GM21360 (cell line): Measurements from ENCODE around the gene PLA2G4C.

ENCODE experiments used
- ATAC-seq: cut with Tn5 transposase; IDR thresholded peaks from one replicate; pipeline ENCODE4 v1.9.1; 2021; ENCODE audit warnings: mild to moderate bottlenecking, moderate library complexity; ENCODE audit not compliant: unreplicated experiment

PLA2G4C gene

DNA sequence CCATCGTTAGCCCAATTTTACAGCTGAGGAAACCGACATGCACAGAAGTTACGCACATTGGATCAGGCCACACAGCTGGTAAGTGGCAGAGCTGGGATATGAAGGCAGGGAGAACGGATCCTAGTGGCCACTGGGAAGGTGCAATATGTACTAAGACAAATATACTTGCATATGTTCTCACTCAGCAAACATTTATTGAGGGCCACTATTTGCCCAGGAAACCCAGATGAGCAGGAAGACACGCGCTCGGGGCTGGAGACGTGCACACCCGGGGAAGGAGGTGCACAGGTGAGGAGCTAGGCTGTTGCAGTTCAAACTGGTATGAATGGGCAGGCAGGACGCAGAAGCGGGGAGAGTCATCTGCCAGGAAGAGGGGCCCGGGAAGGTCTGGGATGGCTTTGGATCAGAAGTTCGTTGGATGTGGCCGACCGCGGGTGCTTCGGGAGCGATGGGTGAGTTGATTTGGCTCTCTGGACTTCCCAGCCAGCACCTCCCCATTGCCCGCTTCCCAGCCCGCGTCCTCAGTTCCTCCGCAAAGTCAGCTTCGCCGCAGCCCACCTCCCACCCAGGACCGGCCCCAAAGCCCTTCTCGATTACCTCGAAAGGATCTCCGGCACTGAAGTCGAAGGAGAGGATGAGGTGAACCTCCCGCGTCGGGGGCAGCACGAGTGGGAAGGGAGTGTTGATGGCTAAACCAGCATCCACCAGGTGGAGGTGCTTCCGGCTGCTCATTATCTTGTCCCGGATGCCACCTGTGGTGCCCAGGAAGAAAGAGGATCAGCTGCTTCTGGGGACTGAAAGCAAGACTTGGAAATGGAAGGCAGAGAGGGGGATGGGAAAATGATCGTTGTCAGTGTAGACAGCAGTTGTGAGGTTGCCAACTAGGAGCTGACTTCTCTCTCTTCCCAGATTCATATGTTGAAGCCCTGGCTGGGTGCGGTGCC, 48.9 kb downstream of the PLA2G4C start:
- no peak for ATAC-seq

DNA sequence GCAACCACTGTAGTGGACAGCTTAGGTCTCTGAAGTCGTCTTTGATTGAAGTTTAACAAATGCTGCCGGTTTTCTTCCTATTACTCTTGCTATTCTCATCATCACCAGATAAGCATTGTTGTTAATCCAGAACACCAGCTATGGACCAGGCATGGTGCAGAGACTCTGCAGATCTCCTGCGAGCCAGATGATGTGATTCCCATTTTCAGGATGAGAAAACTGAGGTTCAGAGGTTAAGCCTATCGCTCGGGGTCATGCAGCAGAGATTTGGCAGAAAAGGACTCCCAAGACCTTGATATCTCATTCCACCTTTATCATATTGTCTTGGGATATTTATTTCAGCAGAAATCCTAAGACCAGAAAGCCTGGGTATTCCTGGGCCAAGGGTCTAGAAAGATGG, 50.2 kb downstream of the PLA2G4C start:
- no peak for ATAC-seq

DNA sequence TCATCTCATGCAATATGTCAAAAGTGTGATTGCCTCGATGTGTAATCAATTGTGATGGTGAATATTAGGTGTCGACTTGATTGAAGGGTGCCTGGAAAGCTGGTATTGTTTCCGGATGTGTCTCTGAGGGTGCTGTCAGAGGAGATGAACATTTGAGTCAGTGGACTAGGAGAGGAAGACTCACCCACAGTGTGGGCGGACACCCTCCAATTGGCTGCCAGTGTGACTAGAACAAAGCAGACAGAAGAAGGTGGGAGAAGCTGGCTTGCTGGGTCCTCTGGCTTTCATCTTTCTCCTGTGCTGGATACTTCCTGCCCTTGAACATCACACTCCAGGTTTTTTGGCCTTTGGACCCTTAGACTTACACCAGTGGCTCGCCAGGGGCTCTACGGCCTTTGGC, 51.3 kb downstream of the PLA2G4C start:
- ATAC-seq, result no peak

DNA sequence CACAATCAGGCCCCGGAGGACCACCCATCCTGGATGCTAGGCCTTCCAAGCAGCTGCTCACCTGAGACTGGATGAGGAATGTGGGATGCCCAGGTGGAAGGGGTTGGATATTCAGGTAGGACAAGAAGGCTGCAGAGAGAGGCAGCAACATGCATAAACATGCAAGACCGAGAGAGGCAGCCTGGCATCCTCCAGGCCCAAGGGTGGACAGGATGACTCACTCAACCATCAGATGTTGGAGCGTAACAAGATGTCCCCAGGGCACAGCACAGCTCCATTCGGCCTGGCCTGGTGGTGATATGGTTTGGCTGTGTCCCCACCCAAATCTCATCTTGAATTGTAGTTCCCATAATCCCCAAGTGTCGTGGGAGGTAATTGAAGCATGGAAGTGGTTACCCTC, 56.8 kb downstream of the PLA2G4C start:
- no peak for ATAC-seq

DNA sequence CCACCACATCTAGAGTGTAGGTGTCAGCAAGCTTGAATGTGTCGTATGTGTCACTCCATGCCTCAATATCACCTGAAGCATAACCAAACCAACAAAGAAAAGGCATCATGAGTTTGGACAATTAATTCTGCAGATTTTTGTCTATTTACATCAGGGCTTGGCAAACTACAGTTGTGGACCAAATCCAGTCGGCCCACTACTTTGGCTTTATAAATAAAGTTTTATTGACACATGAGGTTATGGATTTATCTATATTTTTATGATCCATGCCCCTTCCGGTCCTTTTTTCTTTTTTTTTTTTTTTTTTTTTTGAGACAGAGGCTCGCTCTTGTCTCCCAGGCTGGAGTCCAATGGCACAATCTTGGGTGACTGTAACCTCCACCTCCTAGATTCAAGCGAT, 57.5 kb downstream of the PLA2G4C start:
- no peak for ATAC-seq

DNA sequence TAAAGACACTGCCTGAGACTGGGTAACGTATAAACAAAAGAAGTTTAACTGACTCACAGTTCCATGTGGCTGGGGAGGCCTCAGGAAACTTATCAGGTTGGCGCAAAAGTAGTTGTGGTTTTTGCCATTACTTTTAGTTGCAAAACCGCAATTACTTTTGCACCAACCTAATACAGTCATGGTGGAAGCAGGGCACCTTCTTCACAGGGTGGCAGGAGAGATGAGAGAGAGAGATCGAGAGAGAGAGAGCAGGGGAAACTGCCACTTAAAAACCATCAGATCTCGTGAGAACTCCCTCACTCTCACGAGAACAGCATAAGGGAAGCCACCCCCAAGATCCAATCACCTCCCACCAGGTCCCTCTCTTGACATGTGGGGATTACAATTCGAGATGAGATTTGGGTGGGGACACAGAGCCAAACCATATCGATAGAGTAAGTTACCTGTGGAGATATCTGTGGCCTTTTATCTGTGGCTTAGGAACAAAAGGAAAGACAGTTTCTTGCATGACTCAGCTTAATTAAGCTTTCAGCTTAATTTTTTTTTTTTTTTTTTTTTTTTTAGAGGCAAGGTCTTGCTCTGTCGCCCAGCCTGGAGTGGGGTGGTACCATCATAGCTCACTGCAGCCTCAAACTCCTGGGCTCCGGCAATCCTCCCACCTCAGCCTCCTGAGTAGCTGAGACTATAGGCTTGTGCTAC, 59.1 kb downstream of the PLA2G4C start:
- ATAC-seq, result no peak

DNA sequence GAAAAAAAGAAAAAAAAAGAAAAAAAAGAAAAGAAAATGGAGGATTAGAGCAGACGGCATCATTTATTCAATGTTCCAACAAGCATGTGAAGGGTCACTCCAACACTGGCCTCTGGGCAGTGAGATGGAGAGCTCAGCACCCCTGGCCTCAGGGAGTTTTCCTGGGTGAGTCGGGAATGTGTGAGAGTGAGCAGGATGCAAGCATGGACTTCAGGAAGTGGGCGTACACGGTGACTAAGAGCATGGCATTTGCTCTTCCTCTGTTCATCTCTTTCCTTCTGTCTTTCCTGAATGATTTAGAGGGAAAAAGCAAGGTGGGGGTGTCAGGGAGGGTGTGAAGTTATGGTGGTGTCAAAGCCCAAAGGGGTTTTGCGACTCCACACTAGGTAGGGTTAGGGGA, 66.1 kb downstream of the PLA2G4C start:
- no peak for ATAC-seq

DNA sequence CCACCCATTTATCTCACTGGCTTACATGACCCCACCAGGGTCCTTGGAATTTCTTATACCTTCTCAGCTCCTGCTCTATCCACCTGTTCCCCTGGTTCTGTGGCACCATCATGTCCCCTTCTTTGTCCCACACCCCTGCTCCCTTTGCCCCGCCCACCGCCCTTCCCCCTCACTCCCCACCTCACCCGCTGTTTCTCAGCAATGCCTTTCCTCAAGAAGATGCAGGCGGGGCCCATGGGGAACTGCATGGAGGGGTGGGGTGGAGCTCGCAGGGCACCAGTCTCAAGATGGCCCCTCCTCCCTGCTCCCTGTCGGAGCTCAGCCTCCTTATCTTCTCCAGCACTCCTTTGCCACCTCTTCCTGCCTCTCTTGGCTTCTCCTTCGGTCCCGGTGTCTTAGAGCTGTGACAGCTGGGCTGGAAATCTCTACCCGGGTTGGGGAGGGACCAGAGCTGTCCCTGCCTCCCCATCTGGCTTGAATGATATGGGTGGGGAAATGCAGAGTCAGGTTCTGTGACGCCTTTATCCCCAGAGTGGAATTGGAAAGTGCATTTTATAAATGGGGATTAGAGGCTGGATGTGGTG, 66.8 kb downstream of the PLA2G4C start, which contains the start of gene CABP5:
Gene CABP5, minus strand, starts transcription at position 405 of the 584 bp plus-strand sequence. Its CDS starts 157 bp downstream, at position 248.
- ATAC-seq, result no peak

DNA sequence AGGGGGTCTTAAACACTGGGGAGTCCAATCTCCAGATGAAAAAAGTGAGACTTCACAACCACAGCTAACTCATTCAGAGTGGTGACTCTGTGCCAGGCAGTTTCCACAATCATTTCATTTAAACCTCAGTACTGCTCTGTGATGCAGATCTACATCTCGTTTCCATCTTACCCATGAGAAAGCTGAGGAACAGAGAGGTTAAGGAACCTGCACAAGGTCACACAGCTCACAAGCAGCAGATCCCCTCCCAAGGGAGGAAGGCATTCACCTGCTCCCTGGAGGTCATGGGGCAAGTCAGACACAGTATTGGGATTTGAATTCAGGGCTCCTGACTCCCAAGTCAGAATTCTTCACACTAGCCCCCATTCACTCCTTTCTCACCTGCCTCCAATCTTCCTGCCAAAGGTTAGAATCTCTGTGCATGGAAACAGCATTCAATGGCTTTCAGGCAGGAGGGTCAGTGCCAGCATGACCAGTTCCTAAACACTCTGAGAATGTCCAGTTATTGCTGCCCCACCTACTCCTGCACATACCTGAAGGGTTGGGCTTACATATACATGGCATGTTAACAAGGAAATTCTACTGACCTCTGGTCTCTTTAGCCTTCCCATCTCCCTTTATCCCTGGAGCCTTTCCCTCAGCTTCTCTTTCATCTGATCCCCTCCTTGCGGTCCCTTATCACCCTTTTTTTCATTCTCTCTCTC, 68.6 kb downstream of the PLA2G4C start:
- ATAC-seq, result no peak

DNA sequence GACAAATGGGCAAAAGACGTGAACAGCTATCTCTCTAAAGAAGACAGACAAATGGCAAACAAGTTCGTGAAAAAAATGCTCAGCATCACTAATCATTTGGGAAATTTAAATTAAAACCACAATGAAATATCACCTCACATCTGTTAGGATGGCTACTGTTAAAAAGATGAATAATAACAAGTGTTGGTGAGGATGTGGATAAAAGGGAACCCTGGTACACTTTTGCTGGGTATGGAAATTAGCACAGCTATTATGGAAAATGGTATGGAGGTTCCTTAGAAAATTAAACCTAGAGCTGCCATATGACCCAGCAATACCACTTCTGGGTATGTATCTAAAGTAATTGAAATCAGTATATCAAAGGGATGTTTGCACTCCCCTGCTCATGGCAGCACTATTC, 73.9 kb downstream of the PLA2G4C start:
- ATAC-seq, result no peak

DNA sequence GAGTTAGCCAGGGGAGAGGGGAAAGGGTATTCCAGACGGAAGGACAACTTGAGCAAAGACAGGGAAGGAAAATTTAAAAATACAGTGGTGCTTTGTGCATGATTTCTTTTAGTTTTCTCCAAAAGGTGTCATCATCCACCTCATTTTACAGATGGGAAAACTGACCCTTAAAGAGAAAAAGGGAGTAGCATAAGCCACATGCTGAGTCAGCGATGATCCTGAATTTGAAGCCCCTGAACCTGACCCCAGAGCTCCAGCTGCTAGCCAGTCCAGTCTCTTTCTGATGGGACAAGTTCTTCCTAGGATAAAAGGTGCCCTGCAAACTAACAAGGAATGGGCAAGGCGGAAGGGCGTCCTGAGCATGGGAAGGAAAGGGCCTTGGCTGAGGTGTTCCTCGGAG, 77.0 kb downstream of the PLA2G4C start:
- ATAC-seq, result no peak

DNA sequence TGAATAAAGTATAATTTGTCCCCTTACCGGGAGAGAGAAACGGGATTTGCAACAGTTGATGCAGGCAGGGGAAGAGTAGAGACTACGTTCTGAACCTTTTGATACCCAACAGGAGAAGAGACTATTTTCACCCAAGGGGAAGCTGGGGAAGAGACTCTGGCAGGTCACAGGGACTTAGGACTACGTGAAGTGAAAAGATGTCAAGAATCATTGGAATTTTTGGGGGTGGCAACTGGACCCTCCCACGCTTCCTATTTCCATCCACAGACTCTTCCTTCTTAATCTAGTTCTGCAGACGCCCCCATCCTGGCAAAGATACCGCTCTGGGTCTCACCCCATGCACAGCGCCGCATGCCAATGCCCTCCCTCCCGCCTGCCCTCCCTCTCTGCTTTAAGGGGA, 80.5 kb downstream of the PLA2G4C start:
- ATAC-seq, result no peak

DNA sequence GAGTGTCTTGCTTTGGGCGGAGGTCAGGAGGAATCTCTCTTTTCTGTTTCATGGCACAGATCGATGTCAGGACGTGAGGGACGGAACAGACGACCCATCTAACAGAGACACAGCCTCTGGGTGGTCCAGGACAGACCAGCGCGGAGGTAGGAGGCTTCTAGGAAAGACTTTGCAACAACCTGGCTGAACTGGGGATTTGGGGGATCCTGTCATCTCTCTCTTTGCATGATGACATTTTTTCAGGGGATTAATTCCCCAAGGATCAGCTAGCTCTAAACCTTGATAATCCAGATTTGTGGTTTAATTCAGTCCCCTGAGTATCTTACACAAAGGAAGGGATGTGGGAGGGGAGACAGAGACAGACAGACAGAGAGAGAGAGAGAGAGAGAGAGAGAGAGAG, 81.2 kb downstream of the PLA2G4C start:
- no peak for ATAC-seq

DNA sequence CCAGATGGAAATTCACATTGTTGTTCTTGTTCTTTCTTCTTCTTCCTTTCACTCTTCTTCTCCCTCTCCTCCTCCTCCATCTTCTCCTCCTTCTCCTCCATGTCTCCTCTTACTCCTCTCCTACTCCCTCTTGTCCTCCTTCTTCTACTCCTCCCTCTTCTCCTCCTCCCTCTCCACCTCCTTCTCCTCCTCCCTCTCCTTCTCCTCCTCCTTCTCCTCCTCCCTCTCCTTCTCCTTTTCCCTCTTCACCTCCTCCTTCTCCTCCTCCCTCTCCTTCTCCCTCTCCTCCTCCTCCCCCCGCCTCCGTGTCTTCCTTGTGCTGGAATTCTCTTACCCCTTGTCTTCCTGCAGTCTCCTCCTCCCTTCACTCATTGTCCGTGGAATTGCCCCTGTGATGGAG, 85.1 kb downstream of the PLA2G4C start:
- no peak for ATAC-seq

DNA sequence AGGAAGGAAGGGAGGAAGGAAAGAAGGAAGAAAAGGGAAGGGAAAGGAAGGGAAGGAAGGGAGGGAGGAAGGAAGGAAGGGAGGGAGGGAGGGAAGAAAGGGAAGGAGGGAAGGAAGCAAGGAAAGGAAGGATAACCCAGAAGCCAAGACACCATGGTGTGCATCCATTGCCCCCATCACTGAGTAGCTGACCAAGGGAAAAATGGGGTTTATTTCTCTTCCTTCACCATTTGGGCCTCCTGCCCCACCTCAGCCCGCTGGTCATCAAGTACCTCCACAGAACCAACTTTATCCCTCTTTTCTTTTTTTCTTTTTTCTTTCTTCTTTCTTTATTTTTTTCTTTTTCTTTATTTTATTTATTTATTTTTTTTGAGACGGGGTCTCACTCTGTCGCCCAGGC, 87.1 kb downstream of the PLA2G4C start:
- ATAC-seq, result no peak

DNA sequence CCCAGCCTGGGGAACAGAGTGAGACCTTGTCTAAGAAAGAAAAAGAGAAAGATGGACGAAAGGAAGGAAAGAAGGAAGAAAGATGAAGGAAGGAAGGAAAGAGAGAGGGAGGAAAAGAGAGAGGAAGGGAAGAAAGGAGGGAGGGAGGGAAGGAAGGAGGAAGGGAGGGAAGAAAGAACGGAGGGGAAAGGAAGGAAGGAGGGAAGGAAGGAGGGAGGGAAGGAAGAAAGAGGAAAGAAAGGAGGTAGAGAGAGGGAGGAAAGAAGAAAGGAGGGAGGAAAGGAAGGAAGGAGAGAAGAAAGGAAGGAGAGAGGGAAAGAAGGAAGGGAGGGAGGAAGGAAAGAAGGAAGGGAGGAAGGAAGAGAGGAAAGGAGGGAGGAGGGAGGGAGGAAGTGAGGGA, 87.6 kb downstream of the PLA2G4C start:
- no peak for ATAC-seq

DNA sequence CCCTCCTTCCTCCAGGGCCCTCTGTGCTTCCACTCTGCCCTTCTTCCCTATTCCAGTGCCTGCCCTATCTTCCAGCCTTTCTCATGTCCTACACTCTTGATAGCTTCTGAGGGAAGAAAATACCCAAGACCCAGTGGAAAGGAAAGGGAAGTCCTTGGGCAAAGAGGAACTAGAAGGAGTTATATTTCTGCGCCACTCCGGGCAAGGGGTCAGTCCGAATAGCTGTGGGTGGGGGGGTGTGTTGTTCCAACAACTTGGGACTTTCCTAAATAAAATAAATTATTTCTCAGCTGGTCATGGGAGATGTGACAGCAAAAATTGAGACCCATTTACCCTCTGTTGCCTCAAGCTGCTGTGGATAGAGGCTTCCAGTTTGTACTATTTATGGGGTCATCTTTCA, 89.9 kb downstream of the PLA2G4C start:
- no peak for ATAC-seq

DNA sequence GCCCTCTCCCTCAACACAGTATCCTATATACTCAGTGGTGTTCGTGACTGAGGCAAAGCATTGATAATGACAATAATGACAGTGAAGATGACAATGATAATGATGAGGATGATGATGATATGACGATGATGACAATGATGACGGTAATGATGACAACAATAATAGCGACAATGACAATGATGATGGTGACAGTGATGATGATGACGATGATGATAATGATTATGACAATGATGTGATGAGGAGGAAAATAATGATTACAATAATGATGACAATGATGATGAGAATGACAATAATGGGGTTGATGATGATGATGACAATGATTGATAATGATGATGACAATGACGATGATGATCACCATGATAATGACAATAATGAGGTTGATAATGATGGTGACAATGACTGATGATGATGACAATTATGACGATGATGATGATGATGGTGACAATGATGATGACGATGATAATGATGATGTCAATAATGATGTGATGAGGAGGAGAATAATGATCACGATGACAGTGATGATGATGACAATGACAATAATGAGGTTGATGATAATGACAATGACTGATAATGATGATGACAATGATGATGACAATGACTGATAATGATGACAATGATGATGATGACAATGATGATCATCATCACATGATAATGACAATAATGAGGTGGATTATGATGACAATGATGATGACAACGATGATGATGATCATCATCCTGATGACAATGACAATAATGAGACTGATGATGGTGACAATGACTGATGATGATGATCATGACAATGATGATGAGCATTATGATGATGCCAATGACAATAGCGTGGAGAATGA, 99.5 kb downstream of the PLA2G4C start:
- ATAC-seq, result no peak

DNA sequence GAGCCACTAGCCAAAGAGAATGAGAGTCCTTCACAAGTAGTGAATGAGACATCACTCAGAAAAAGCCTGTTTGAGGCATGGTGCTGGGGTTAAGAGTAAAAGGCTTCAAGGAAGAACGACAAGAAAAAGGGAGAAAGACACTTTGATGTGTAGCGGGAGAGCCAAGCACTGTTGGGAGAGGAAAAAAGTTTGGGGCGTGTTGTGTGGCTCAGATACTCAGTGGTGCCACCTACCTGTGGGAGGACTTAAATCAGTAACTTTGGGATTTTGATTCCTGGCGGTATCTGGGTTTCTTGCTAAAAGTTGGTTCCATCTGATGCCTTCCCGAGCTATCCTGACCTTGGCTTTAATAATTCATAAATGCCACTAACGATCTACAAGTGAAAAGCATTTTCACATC, 103.9 kb downstream of the PLA2G4C start:
- no peak for ATAC-seq

DNA sequence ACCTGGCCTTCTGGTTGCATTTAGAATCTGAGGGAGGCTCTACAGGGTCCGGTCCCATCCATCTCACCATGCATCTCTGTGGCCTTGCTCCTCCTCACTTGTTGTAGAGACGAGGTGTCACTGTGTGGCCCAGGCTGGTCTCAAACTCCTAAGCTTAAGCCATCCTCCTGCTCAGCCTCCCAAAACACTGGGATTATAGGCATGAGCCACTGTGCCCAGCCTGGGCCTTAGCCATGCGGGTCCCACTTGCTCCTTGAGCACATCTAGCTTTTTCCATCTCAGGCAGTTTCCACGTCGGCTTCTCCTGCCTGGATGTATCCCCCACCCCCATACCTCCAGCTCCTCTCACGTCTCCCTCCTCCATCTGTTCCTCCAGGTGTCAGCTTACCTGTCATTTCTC, 106.4 kb downstream of the PLA2G4C start:
- ATAC-seq, result no peak
